ENCODE results near the gene SIN3B. TPM values are rescaled to one million over a fixed set of nuclear protein-coding genes. Genes with fewer than 3 reads are reported as not detected.

The SIN3B gene
- total RNA-seq, 1 experiment from 2014 or later: 83.8 TPM

DNA sequence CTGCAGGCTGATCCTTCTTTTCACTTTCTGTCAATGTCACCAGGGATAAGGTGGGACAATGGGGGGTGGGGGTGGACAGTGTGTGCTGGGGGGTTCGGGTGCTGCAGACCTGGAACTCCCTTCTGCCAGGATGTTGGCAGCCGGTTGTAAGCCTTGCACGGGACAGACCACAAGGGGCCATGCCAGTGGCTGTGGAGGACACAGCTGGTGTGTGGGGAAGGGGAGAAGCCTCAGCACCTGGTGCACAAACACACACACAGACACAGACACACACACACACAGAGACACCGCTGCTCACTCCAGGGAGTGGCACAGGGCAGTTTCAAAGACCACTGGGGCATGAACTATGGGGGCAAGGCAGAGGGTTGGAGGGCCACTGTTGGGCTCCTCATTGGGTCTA is 63.2 kb downstream of the SIN3B start:
- intact Hi-C loops (cut with micrococcal nuclease; ENCODE audit: unreplicated experiment): no loop called here
- Histone ChIP-seq H3F3A (ENCODE audit: insufficient read depth, low read depth) (peaks cover 13% of the 10 kb centered on the region; the same call in 1 of the 2 replicates), H3K4me2 (no peak overlapping the region), H3K4me1 (replicated peaks; ENCODE audit: insufficient read depth) (peaks cover 3% of the 10 kb centered on the region; the same call in 1 of the 2 replicates), H2AFZ (no peak overlapping the region), H3K27ac (no peak overlapping the region), H3K79me2 (ENCODE audit: low read depth) (no peaks in the 10 kb centered on the region), H3K27me3 (ENCODE audit: insufficient read depth, low read depth) (no peaks in the 10 kb centered on the region), H3K36me3 (ENCODE audit: low read depth) (no peaks in the 10 kb centered on the region), H3K9me3 (ENCODE audit: insufficient read depth, low read depth) (no peaks in the 10 kb centered on the region), H3K4me3 (no peak overlapping the region), H4K20me1 (ENCODE audit: insufficient read depth) (no peaks in the 10 kb centered on the region), H3K9me2 (ENCODE audit: insufficient read depth) (no peaks in the 10 kb centered on the region)
- no peak for DNase-seq
- BruUV-seq (replicated peaks): no TSS peak
- CTCF ChIA-PET: no interaction called here
- TF ChIP-seq EZH2 (IDR thresholded peaks at IDR 0.05; ENCODE audit: low read depth): no peak
- TF ChIP-seq, protein P1, sequence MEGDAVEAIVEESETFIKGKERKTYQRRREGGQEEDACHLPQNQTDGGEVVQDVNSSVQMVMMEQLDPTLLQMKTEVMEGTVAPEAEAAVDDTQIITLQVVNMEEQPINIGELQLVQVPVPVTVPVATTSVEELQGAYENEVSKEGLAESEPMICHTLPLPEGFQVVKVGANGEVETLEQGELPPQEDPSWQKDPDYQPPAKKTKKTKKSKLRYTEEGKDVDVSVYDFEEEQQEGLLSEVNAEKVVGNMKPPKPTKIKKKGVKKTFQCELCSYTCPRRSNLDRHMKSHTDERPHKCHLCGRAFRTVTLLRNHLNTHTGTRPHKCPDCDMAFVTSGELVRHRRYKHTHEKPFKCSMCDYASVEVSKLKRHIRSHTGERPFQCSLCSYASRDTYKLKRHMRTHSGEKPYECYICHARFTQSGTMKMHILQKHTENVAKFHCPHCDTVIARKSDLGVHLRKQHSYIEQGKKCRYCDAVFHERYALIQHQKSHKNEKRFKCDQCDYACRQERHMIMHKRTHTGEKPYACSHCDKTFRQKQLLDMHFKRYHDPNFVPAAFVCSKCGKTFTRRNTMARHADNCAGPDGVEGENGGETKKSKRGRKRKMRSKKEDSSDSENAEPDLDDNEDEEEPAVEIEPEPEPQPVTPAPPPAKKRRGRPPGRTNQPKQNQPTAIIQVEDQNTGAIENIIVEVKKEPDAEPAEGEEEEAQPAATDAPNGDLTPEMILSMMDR (conservative IDR thresholded peaks at IDR 0.05): no peak
- POLR2A ChIA-PET (ENCODE audit: unreplicated experiment): no interaction called here

DNA sequence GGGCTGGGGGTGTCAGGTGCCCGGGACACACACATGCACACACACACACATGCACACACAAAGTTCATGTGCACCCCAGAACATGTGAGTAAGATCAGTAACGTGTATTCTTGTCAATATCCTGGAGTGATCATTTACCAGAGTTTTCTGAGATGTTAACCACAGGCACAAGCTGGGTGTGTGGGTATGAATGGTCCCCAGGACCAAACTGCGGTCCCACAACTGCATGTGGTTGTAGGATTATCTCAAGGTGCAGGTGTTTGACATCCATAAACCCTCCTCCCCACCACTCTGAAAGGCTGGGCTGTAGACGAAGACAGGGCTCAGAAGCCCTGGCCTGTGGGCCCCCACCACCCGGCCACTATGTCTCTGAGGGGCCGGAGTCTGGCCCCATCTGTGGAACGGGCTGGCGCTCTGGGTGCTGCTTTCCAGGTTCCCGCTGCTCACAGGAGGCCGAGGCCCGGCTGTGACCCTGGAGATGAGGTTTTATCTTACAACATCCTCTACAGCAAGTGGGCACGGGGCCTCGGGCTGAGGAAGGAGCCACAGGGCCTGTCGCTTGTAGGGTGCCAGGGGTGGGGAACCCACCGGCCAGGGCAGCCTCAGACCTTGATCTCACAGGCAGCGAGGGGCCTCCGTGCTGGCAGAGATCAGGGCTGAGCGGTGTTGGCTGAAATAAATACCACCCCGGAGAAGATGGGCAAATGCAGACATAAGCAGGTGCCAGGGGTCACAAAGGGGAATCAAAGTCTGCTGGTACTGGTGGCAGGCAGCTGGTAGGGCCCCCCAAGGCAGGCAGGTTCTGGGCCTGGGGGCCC is 63.9 kb downstream of the SIN3B start:
- no peaks in the 10 kb centered on the region for H3K79me2 ChIP-seq (ENCODE audit: low read depth)
- no peak overlapping the region for H3K27ac ChIP-seq
- no peak for TF ChIP-seq EZH2 (IDR thresholded peaks at IDR 0.05; ENCODE audit: low read depth)
- TF ChIP-seq, protein P1 (conservative IDR thresholded peaks at IDR 0.05): no peak
- DNase-seq: no peak
- no peaks in the 10 kb centered on the region for H3K36me3 ChIP-seq (ENCODE audit: low read depth)
- no peaks in the 10 kb centered on the region for H4K20me1 ChIP-seq (ENCODE audit: insufficient read depth)
- BruUV-seq (replicated peaks): no TSS peak
- H3F3A ChIP-seq (ENCODE audit: insufficient read depth, low read depth): peaks cover 20% of the 10 kb centered on the region
- no peaks in the 10 kb centered on the region for H3K9me2 ChIP-seq (ENCODE audit: insufficient read depth)
- no peaks in the 10 kb centered on the region for H3K27me3 ChIP-seq (ENCODE audit: insufficient read depth, low read depth)
- ChIA-PET POLR2A (ENCODE audit: unreplicated experiment) (no interaction called here), CTCF (no interaction called here)
- H3K4me2 ChIP-seq: no peak overlapping the region
- no peak overlapping the region for H2AFZ ChIP-seq
- no peak overlapping the region for H3K4me3 ChIP-seq
- H3K4me1 ChIP-seq (replicated peaks; ENCODE audit: insufficient read depth): peaks cover 3% of the 10 kb centered on the region; the same call in 1 of the 2 replicates
- intact Hi-C loops (cut with micrococcal nuclease; ENCODE audit: unreplicated experiment): no loop called here
- H3K9me3 ChIP-seq (ENCODE audit: insufficient read depth, low read depth): no peaks in the 10 kb centered on the region

DNA sequence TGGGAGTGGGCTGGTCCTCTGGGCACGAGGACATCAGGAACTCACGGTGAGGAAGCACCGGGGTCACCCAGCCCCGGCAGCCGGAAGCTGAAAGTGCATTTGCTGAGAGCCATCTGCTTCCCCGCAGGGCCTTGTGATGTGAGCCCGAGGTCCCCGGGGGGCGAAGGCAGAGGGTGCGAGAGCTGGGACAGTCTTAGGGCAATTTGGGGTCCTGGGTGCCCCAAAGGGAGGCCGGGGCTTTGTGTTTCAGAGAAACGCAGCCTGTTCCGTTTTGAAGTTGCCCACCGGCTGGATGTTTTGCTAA is 64.4 kb downstream of the SIN3B start:
- H3K4me2 ChIP-seq: no peak overlapping the region
- H3K4me1 ChIP-seq (replicated peaks; ENCODE audit: insufficient read depth): peaks cover 3% of the 10 kb centered on the region; the same call in 1 of the 2 replicates
- no peaks in the 10 kb centered on the region for H3K9me3 ChIP-seq (ENCODE audit: insufficient read depth, low read depth)
- CTCF ChIA-PET: no interaction called here
- H3K9me2 ChIP-seq (ENCODE audit: insufficient read depth): no peaks in the 10 kb centered on the region
- H3K79me2 ChIP-seq (ENCODE audit: low read depth): no peaks in the 10 kb centered on the region
- no peaks in the 10 kb centered on the region for H3K36me3 ChIP-seq (ENCODE audit: low read depth)
- DNase-seq: no peak
- TF ChIP-seq, protein P1 (conservative IDR thresholded peaks at IDR 0.05): no peak
- TF ChIP-seq EZH2 (IDR thresholded peaks at IDR 0.05; ENCODE audit: low read depth): no peak
- no peaks in the 10 kb centered on the region for H3K27me3 ChIP-seq (ENCODE audit: insufficient read depth, low read depth)
- H4K20me1 ChIP-seq (ENCODE audit: insufficient read depth): no peaks in the 10 kb centered on the region
- H3K4me3 ChIP-seq: no peak overlapping the region
- no peak overlapping the region for H2AFZ ChIP-seq
- no TSS peak for BruUV-seq (replicated peaks)
- no peak overlapping the region for H3K27ac ChIP-seq
- intact Hi-C loops (cut with micrococcal nuclease; ENCODE audit: unreplicated experiment): no loop called here
- H3F3A ChIP-seq (ENCODE audit: insufficient read depth, low read depth): peaks cover 25% of the 10 kb centered on the region
- POLR2A ChIA-PET (ENCODE audit: unreplicated experiment): no interaction called here
